HG03135 (cell line): ENCODE results near the gene CD300E.

Experiments used
- ATAC-seq: cut with Tn5 transposase; IDR thresholded peaks from one replicate; pipeline ENCODE4 v1.9.1; 2021; ENCODE audit warnings: mild to moderate bottlenecking, moderate library complexity; ENCODE audit not compliant: unreplicated experiment

Gene CD300E

GRCh38 chr17:74569020-74570003 is 54.2 kb downstream of the CD300E start:
- no peak for ATAC-seq

- no peak for ATAC-seq
Measured at GRCh38 chr17:74568106-74568873, 55.2 kb downstream of the CD300E start.

- ATAC-seq, result no peak
Measured at GRCh38 chr17:74567397-74567796, 56.1 kb downstream of the CD300E start, which contains the start of gene CD300H. Gene CD300H, minus strand, starts transcription at chr17:74567509.

- no peak for ATAC-seq
Measured at GRCh38 chr17:74566132-74566753, 57.3 kb downstream of the CD300E start.

- no peak for ATAC-seq
Measured at GRCh38 chr17:74565126-74565525, 58.4 kb downstream of the CD300E start.

GRCh38 chr17:74563358-74563757 is 60.2 kb downstream of the CD300E start:
- no peak for ATAC-seq

GRCh38 chr17:74561586-74561985 is 62.0 kb downstream of the CD300E start:
- ATAC-seq, result no peak
